Right lobe of liver (tissue), 6 donors: Measurements from ENCODE around the gene SOX8. TPM values are rescaled to one million over a fixed set of nuclear protein-coding genes. Genes with fewer than 3 reads are reported as not detected.

Experiments
- ATAC-seq, 4 donors: fragments of 200-7000 bp; cut with Tn5 transposase; one replicate each; pipeline ENCODE4 v1.9.1; 2020; ENCODE audit warnings: mild to moderate bottlenecking in 4 of 4, moderate library complexity in 4 of 4
- DNase-seq, 3 donors: peaks; one replicate each; pipeline ENCODE4 v3.0.0-alpha.2; 2020
- H3K27ac ChIP-seq, 3 donors: fragments of 200-600 bp; one replicate each; pipeline ENCODE4 v1.8.0; 2022
- H3K27me3 ChIP-seq, 2 donors: fragments of 200-600 bp; one replicate each; pipeline ENCODE4 v1.8.0; 2022
- H3K36me3 ChIP-seq, 4 donors: fragments of 200-600 bp; sonication (generic) in 1 of 4; one replicate each; pipeline versions ENCODE4 v1.5.1 to v1.8.0; 2017 to 2022; ENCODE audit warnings: control low read depth in 1 of 4
- H3K4me1 ChIP-seq, 4 donors: fragments of 200-600 bp; sonication (generic) in 1 of 4; one replicate each; pipeline versions ENCODE4 v1.5.1 to v1.8.0; 2017 to 2022; ENCODE audit warnings: control low read depth in 1 of 4
- H3K4me3 ChIP-seq, 3 donors: fragments of 200-600 bp; one replicate each; pipeline ENCODE4 v1.8.0; 2022
- H3K9me3 ChIP-seq, 4 donors: fragments of 200-600 bp; sonication (generic) in 1 of 4; one replicate each; pipeline versions ENCODE4 v1.5.1 to v1.8.0; 2017 to 2022; ENCODE audit warnings: control low read depth in 1 of 4
- POLR2A ChIP-seq: fragments of 450-650 bp; IDR thresholded peaks from one replicate; pipeline ENCODE4 v1.6.1; 2017; ENCODE audit warnings: antibody characterized with exemption, mild to moderate bottlenecking
- WGBS: methylation state at CpG from one replicate; pipeline ENCODE4 v1.1.6; 2018; ENCODE audit warnings: low coverage, low lambda C conversion rate; ENCODE audit not compliant: insufficient coverage; ENCODE audit errors: missing lambda C conversion rate; 5-methylcytosine and 5-hydroxymethylcytosine counted together
- intact Hi-C, 2 donors: fragments of 100-400 bp; cut with DNase I; formaldehyde crosslinking; loops; one replicate each; pipeline versions ENCODE4 v1.11.2 to v1.14.1; 2022
- total RNA-seq, 6 experiments: library from RNA; depleted of rRNA in 2 of 6; stranded (reverse); fragments of >200 nt in 2 of 6; fragmentation: NEBNext Ultra II Directional in 3 of 6; extraction: Animal tissue kit (Norgen Biotek cat#: 25700) in 3 of 6; gene quantifications; one replicate each; pipeline versions ENCODE4 v1.1.0 to v1.2.4, GENCODE V29; 2016 to 2023
- TF ChIP-seq, protein P1 (sequence below), 4 donors: fragments of 200-600 bp in 3 of 4; fragments of 450-650 bp in 1 of 4; IDR thresholded peaks; one replicate each; pipeline versions ENCODE4 v1.5.1 to v1.8.0; 2016 to 2022; ENCODE audit warnings: antibody characterized with exemption in 4 of 4, mild to moderate bottlenecking in 2 of 4
- donor health status: DM: no; HTN: yes; CAD: no.
- donor health status: DM: no; HTN: no; CAD: no.
- donor health status: DM: no; HTN: no; CAD: no.
- donor health status: DM: no; HTN: yes; CAD: no.
- donor health status: DM: no; HTN: yes; CAD: no.

Gene SOX8
- total RNA-seq, 6 experiments from 2014 or later = 0.07 to 0.13 (median 0.09) TPM; not detected in 3

GRCh38 chr16:1026057-1026783 is 44.6 kb downstream of the SOX8 start:
- Histone ChIP-seq H3K4me3 (no peak overlapping the region), H3K9me3 (no peaks in the 10 kb centered on the region), H3K27me3 (no peaks in the 10 kb centered on the region), H3K36me3 (no peaks in the 10 kb centered on the region), H3K27ac (no peak overlapping the region), H3K4me1 (no peaks in the 10 kb centered on the region)
- intact Hi-C loops = no loop called here
- ATAC-seq (no peak), DNase-seq (no peak)
- WGBS = 72% methylated on average over 20 of the region's 35 CpGs
- no peak for TF ChIP-seq POLR2A
- TF ChIP-seq, protein P1, sequence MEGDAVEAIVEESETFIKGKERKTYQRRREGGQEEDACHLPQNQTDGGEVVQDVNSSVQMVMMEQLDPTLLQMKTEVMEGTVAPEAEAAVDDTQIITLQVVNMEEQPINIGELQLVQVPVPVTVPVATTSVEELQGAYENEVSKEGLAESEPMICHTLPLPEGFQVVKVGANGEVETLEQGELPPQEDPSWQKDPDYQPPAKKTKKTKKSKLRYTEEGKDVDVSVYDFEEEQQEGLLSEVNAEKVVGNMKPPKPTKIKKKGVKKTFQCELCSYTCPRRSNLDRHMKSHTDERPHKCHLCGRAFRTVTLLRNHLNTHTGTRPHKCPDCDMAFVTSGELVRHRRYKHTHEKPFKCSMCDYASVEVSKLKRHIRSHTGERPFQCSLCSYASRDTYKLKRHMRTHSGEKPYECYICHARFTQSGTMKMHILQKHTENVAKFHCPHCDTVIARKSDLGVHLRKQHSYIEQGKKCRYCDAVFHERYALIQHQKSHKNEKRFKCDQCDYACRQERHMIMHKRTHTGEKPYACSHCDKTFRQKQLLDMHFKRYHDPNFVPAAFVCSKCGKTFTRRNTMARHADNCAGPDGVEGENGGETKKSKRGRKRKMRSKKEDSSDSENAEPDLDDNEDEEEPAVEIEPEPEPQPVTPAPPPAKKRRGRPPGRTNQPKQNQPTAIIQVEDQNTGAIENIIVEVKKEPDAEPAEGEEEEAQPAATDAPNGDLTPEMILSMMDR (IDR thresholded peaks at IDR 0.05) = no peak

GRCh38 chr16:1026784-1027500 is 45.4 kb downstream of the SOX8 start:
- TF ChIP-seq, protein P1 (IDR thresholded peaks at IDR 0.05) = no peak
- TF ChIP-seq POLR2A = no peak
- Histone ChIP-seq H3K4me1 (no peaks in the 10 kb centered on the region), H3K9me3 (no peaks in the 10 kb centered on the region), H3K27me3 (no peaks in the 10 kb centered on the region), H3K27ac (no peak overlapping the region), H3K4me3 (no peak overlapping the region), H3K36me3 (no peaks in the 10 kb centered on the region)
- intact Hi-C loops = no loop called here
- 64% methylated on average over 9 of the region's 27 CpGs for WGBS
- ATAC-seq = peak in 1 of 4 donors; percentile 27
- DNase-seq = no peak

DNA sequence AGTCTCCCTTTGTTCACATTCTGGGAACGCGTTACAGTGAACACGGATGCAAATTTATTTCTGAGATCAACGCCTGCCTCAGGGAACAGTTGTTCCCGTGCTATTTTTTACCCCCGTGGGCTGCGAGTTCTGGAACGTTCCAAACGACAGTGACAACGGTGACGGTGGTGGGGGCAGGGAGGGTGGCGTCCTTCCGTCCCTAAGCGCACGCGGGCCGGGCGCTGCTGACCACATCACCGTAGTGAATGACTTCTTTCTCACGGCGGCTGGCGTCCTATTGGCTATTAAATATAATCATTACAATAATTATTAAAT is 45.9 kb downstream of the SOX8 start:
- Histone ChIP-seq H3K27me3 (no peaks in the 10 kb centered on the region), H3K4me1 (no peaks in the 10 kb centered on the region), H3K9me3 (no peaks in the 10 kb centered on the region), H3K27ac (no peak overlapping the region), H3K4me3 (no peak overlapping the region), H3K36me3 (no peaks in the 10 kb centered on the region)
- WGBS = 87% methylated on average over 15 of the region's 22 CpGs
- DNase-seq (no peak), ATAC-seq (no peak)
- intact Hi-C loops = no loop called here
- TF ChIP-seq POLR2A = no peak
- TF ChIP-seq, protein P1 (IDR thresholded peaks at IDR 0.05) = no peak

- DNase-seq (no peak), ATAC-seq (no peak)
- no peak for TF ChIP-seq POLR2A
- no peaks in the 10 kb centered on the region for H3K36me3 ChIP-seq
- no peaks in the 10 kb centered on the region for H3K4me1 ChIP-seq
- H3K27ac ChIP-seq = no peak overlapping the region
- no peak overlapping the region for H3K4me3 ChIP-seq
- 20% methylated on average over 2 of the region's 15 CpGs for WGBS
- H3K9me3 ChIP-seq = no peaks in the 10 kb centered on the region
- no peaks in the 10 kb centered on the region for H3K27me3 ChIP-seq
- intact Hi-C loops = no loop called here
Measured at GRCh38 chr16:1028056-1028455, 46.5 kb downstream of the SOX8 start.

- intact Hi-C loops = no loop called here
- Histone ChIP-seq H3K4me1 (no peaks in the 10 kb centered on the region), H3K27ac (no peak overlapping the region), H3K27me3 (no peaks in the 10 kb centered on the region), H3K36me3 (no peaks in the 10 kb centered on the region), H3K4me3 (no peak overlapping the region), H3K9me3 (no peaks in the 10 kb centered on the region)
- DNase-seq = no peak
- no peak for ATAC-seq
- TF ChIP-seq, protein P1 (IDR thresholded peaks at IDR 0.05) = no peak
- no peak for TF ChIP-seq POLR2A
- 26% methylated on average over 7 of the region's 39 CpGs for WGBS
Measured at GRCh38 chr16:1028524-1029258, 47.1 kb downstream of the SOX8 start.
